Measurements from ENCODE around the gene PLCB2. TPM values are rescaled to one million over a fixed set of nuclear protein-coding genes. Genes with fewer than 3 reads are reported as not detected.
A peak's percentile ranks its signal among the peaks of the same experiment; 100 is the strongest.

PLCB2 gene
- total and polyA plus RNA-seq, 9 of the 15 experiments (the other 6 are each of a cell fraction or from before 2014, with no cell fraction given): 0.37 to 12.3 (median 8.0) TPM

DNA sequence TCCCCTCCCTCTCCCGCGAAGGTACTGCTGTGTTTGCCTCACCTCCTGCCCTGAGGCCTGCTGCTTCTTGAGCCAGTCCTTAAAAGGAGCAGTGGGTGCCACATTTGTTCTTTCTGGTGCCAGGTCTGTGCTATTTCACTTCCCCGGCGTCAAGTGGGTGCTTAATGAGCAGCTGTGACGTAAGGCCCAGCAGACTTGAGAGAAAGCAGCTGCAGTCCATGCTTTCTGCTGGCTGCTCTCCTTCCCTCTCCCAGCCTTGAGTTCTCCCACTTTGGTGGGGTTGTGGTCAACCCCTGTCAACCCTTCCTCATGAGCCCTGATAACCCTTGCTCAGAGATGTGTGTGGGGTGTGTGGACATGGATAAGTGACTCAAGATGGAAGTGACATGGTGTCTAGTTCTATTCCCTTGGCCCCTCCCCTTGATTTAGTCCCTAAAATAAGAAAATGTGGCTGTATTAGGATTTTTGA, 22.7 kb upstream of the PLCB2 start (continued):
- TF ChIP-seq, protein P1, sequence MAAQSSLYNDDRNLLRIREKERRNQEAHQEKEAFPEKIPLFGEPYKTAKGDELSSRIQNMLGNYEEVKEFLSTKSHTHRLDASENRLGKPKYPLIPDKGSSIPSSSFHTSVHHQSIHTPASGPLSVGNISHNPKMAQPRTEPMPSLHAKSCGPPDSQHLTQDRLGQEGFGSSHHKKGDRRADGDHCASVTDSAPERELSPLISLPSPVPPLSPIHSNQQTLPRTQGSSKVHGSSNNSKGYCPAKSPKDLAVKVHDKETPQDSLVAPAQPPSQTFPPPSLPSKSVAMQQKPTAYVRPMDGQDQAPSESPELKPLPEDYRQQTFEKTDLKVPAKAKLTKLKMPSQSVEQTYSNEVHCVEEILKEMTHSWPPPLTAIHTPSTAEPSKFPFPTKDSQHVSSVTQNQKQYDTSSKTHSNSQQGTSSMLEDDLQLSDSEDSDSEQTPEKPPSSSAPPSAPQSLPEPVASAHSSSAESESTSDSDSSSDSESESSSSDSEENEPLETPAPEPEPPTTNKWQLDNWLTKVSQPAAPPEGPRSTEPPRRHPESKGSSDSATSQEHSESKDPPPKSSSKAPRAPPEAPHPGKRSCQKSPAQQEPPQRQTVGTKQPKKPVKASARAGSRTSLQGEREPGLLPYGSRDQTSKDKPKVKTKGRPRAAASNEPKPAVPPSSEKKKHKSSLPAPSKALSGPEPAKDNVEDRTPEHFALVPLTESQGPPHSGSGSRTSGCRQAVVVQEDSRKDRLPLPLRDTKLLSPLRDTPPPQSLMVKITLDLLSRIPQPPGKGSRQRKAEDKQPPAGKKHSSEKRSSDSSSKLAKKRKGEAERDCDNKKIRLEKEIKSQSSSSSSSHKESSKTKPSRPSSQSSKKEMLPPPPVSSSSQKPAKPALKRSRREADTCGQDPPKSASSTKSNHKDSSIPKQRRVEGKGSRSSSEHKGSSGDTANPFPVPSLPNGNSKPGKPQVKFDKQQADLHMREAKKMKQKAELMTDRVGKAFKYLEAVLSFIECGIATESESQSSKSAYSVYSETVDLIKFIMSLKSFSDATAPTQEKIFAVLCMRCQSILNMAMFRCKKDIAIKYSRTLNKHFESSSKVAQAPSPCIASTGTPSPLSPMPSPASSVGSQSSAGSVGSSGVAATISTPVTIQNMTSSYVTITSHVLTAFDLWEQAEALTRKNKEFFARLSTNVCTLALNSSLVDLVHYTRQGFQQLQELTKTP (IDR thresholded peaks at IDR 0.05; ENCODE audit: low read depth in 1 of 2, partially characterized antibody in 2 of 2): no peak
- TF ChIP-seq, protein P2, sequence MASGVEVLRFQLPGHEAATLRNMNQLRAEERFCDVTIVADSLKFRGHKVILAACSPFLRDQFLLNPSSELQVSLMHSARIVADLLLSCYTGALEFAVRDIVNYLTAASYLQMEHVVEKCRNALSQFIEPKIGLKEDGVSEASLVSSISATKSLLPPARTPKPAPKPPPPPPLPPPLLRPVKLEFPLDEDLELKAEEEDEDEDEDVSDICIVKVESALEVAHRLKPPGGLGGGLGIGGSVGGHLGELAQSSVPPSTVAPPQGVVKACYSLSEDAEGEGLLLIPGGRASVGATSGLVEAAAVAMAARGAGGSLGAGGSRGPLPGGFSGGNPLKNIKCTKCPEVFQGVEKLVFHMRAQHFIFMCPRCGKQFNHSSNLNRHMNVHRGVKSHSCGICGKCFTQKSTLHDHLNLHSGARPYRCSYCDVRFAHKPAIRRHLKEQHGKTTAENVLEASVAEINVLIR (CRISPR knock-in tag; IDR thresholded peaks at IDR 0.05): no peak
- TF ChIP-seq DMBX1 (CRISPR knock-in tag; IDR thresholded peaks at IDR 0.05; ENCODE audit: borderline replicate concordance) (no peak), ZBTB17 (CRISPR knock-in tag; IDR thresholded peaks at IDR 0.05) (no peak), PURB (CRISPR knock-in tag; IDR thresholded peaks at IDR 0.05; ENCODE audit: low read depth) (no peak), E2F3 (CRISPR knock-in tag; IDR thresholded peaks at IDR 0.05) (no peak), MTA1 (IDR thresholded peaks at IDR 0.05; ENCODE audit: borderline replicate concordance) (0 out of 2 replicates have a peak, but pooled peaks have one; percentile 31), SETDB1 (IDR thresholded peaks at IDR 0.05; ENCODE audit: low read length) (no peak), ZNF217 (CRISPR knock-in tag; IDR thresholded peaks at IDR 0.05) (no peak), FOXA1 (IDR thresholded peaks at IDR 0.05; ENCODE audit: borderline replicate concordance) (no peak), ZNF766 (CRISPR knock-in tag; conservative IDR thresholded peaks at IDR 0.05) (peak; percentile 83; the same call in 1 of the 2 replicates), CSDE1 (IDR thresholded peaks at IDR 0.05) (no peak), DACH1 (IDR thresholded peaks at IDR 0.05; ENCODE audit: partially characterized antibody) (no peak), TSC22D4 (tag; IDR thresholded peaks at IDR 0.05) (no peak), HNRNPK (IDR thresholded peaks at IDR 0.05; ENCODE audit: low read depth, low read length, poor library complexity, severe bottlenecking) (no peak), CHCHD3 (CRISPR knock-in tag; IDR thresholded peaks at IDR 0.05) (no peak)
- TF ChIP-seq, protein P3, sequence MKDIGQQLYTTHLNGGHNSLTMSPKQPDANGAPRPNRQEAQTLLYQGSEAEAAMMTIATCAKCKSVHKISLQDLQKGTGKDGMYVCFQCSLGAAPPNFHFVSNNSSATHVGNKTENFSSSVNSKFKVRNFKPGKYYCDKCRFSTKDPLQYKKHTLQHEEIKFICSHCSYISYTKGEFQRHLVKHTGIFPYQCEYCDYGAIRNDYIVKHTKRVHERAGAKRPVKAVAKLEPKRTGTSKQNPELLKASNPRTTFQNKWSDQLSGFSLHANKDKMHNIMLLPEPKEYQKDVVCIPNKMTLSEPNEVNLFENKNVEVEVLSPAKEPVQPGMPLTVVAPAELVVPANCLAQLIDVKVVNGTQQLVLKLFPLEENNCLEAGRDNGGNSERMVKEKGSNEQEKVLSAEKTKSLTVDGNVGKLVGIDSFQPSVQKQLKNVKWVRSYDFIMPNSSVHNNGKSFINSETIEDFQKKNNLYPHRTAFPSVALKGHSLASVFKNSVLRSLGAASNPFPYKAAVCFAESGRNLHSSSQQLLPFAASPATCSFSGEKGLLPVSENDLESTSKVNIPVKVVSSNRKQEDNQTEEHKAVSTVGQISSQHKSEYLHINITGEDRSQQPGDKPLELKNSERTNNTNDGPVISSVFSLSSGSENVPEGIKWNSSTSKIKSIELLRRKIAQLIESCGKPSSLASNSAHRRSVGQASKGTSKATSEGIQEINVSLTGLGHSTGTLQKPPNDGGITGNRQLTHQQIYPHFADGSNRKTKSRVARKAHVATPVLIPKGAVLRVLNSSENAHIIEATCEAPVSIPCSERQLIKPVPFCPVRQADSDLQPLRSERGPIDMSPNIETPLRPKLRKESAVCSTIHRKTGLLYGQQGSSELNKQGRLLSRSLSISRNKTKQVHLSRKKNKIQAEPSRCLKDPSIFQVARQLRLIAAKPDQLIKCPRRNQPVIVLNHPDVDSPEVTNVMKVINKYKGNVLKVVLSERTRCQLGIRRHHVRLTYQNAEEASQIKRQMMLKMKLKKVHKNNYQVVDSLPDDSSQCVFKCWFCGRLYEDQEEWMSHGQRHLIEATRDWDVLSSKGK (CRISPR knock-in tag; IDR thresholded peaks at IDR 0.05): no peak
- TF ChIP-seq, protein P4, sequence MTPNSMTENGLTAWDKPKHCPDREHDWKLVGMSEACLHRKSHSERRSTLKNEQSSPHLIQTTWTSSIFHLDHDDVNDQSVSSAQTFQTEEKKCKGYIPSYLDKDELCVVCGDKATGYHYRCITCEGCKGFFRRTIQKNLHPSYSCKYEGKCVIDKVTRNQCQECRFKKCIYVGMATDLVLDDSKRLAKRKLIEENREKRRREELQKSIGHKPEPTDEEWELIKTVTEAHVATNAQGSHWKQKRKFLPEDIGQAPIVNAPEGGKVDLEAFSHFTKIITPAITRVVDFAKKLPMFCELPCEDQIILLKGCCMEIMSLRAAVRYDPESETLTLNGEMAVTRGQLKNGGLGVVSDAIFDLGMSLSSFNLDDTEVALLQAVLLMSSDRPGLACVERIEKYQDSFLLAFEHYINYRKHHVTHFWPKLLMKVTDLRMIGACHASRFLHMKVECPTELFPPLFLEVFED (CRISPR knock-in tag; conservative IDR thresholded peaks at IDR 0.05): no peak
- TF ChIP-seq, protein P5, sequence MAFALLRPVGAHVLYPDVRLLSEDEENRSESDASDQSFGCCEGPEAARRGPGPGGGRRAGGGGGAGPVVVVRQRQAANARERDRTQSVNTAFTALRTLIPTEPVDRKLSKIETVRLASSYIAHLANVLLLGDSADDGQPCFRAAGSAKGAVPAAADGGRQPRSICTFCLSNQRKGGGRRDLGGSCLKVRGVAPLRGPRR (CRISPR knock-in tag; IDR thresholded peaks at IDR 0.05): no peak
